ENCODE measurements around the gene AKAP6. TPM values are rescaled to one million over a fixed set of nuclear protein-coding genes. Genes with fewer than 3 reads are reported as not detected.

The AKAP6 gene
- total RNA-seq, 3 donors from 2014 or later, result 1.1 to 9.1 (median 4.6) TPM

GRCh38 chr14:32657081-32657480, 328.0 kb downstream of the AKAP6 start:
- H3K36me3 ChIP-seq, result no peaks in the 10 kb centered on the region
- no peak for TF ChIP-seq POLR2AphosphoS5 (IDR thresholded peaks at IDR 0.05)
- TF ChIP-seq POLR2A (IDR thresholded peaks at IDR 0.05), result no peak
- no peak for TF ChIP-seq CTCF (IDR thresholded peaks at IDR 0.05)
- intact Hi-C loops (cut with DNase I; ENCODE audit: low total_unique reads), result no loop called here
- no peak overlapping the region for H3K4me3 ChIP-seq
- no peak overlapping the region for H3K27ac ChIP-seq
- no peaks in the 10 kb centered on the region for H3K27me3 ChIP-seq
- DNase-seq (ENCODE audit: low spot score in 2 of 2), result no peak
- no peaks in the 10 kb centered on the region for H3K9me3 ChIP-seq
- H3K4me1 ChIP-seq, result no peaks in the 10 kb centered on the region

DNA sequence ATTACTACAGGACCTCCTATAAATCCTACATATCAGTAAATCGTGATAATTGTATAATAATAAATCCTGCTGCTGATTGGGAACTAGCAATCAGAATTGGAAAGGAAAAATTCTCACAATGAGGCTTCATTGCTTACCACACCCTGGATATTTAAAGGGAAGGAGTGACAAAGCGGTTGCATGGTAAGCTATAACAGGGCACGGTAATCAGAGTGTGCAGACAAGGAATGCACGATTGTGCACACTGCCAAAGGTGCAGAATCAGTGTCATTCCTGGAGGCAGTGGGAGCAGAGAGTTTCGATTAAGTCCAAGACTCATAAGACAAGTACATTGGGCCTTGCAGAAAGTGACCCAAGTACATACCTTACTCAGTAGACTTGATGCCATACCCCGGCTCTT, 332.1 kb downstream of the AKAP6 start:
- no peaks in the 10 kb centered on the region for H3K9me3 ChIP-seq
- H3K4me3 ChIP-seq, result no peak overlapping the region
- no peak overlapping the region for H3K27ac ChIP-seq
- intact Hi-C loops (cut with DNase I; ENCODE audit: low total_unique reads), result no loop called here
- no peaks in the 10 kb centered on the region for H3K4me1 ChIP-seq
- TF ChIP-seq CTCF (IDR thresholded peaks at IDR 0.05), result no peak
- no peak for TF ChIP-seq POLR2A (IDR thresholded peaks at IDR 0.05)
- no peak for TF ChIP-seq POLR2AphosphoS5 (IDR thresholded peaks at IDR 0.05)
- H3K36me3 ChIP-seq, result no peaks in the 10 kb centered on the region
- no peak for DNase-seq (ENCODE audit: low spot score in 2 of 2)
- no peaks in the 10 kb centered on the region for H3K27me3 ChIP-seq

- Histone ChIP-seq H3K4me3 (no peak overlapping the region), H3K27me3 (no peaks in the 10 kb centered on the region), H3K27ac (no peak overlapping the region), H3K9me3 (no peaks in the 10 kb centered on the region), H3K4me1 (no peaks in the 10 kb centered on the region), H3K36me3 (no peaks in the 10 kb centered on the region)
- TF ChIP-seq POLR2A (IDR thresholded peaks at IDR 0.05), result no peak
- intact Hi-C loops (cut with DNase I; ENCODE audit: low total_unique reads), result no loop called here
- DNase-seq (ENCODE audit: low spot score in 2 of 2), result no peak
Observed at GRCh38 chr14:32662211-32662610, 333.1 kb downstream of the AKAP6 start.

DNA sequence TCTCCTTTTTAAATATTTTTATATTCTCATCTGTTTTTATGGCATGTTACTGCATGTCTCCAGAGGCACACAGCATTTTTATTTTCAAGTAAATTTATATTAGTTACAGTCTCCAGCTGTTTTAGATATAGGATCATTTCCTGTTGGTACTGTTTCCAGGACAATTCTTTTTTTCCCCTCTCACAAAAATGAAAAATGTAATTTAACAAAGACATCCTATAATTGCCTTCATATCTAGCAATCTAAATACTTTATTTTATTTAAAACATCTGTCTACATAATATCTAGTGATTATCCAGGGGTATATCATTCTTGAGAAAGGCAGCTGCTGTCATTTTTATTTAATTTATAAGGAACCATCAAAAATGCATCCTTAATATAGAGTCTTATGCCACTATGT, 337.2 kb downstream of the AKAP6 start:
- Histone ChIP-seq H3K4me1 (no peaks in the 10 kb centered on the region), H3K4me3 (no peak overlapping the region), H3K27me3 (no peaks in the 10 kb centered on the region), H3K9me3 (no peaks in the 10 kb centered on the region), H3K27ac (no peak overlapping the region), H3K36me3 (no peaks in the 10 kb centered on the region)
- TF ChIP-seq POLR2AphosphoS5 (IDR thresholded peaks at IDR 0.05), result no peak
- no peak for TF ChIP-seq CTCF (IDR thresholded peaks at IDR 0.05)
- TF ChIP-seq POLR2A (IDR thresholded peaks at IDR 0.05), result no peak
- intact Hi-C loops (cut with DNase I; ENCODE audit: low total_unique reads), result no loop called here
- no peak for DNase-seq (ENCODE audit: low spot score in 2 of 2)

GRCh38 chr14:32667287-32667686, 338.2 kb downstream of the AKAP6 start:
- H3K27me3 ChIP-seq, result no peaks in the 10 kb centered on the region
- intact Hi-C loops (cut with DNase I; ENCODE audit: low total_unique reads), result no loop called here
- TF ChIP-seq CTCF (IDR thresholded peaks at IDR 0.05) (no peak), POLR2AphosphoS5 (IDR thresholded peaks at IDR 0.05) (no peak), POLR2A (IDR thresholded peaks at IDR 0.05) (no peak)
- no peak for DNase-seq (ENCODE audit: low spot score in 2 of 2)
- peaks cover 0 to 5% of the 10 kb centered on the region in 2 donors for H3K9me3 ChIP-seq
- H3K27ac ChIP-seq, result no peak overlapping the region
- H3K4me3 ChIP-seq, result no peak overlapping the region
- H3K4me1 ChIP-seq, result no peaks in the 10 kb centered on the region
- no peaks in the 10 kb centered on the region for H3K36me3 ChIP-seq

DNA sequence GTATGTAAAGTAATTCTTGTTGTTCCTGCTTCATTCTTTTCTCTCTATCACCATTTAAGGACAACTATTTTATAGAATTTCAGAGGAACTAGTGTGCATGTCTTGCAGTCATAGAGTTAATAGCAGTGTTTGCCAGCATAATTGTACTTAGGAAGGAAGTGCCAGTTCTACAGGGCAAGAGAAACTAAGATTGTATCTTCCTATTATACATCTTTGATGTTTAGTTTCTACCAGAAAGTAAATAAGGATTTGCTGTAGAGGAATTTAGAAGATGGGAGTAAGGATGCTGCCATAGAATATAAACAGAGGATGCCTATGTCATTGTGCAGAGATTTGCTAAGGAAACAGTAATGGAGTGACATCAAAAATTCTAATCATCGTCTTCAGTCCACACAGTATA, 338.7 kb downstream of the AKAP6 start:
- TF ChIP-seq POLR2A (IDR thresholded peaks at IDR 0.05), result no peak
- TF ChIP-seq CTCF (IDR thresholded peaks at IDR 0.05), result no peak
- no peak for TF ChIP-seq POLR2AphosphoS5 (IDR thresholded peaks at IDR 0.05)
- Histone ChIP-seq H3K4me1 (no peaks in the 10 kb centered on the region), H3K27me3 (no peaks in the 10 kb centered on the region), H3K9me3 (peaks cover 0 to 6% of the 10 kb centered on the region in 2 donors), H3K27ac (no peak overlapping the region), H3K4me3 (no peak overlapping the region), H3K36me3 (no peaks in the 10 kb centered on the region)
- intact Hi-C loops (cut with DNase I; ENCODE audit: low total_unique reads), result no loop called here
- no peak for DNase-seq (ENCODE audit: low spot score in 2 of 2)
